Coronary artery (tissue), 2 donors: ENCODE results near the gene DLG2.

Source experiments
- DNase-seq: peaks from one replicate; pipeline ENCODE4 v3.0.0-alpha.2; 2017; ENCODE audit warnings: low spot score
- H3K27ac ChIP-seq, 2 donors: fragments of 200-600 bp; sonication (generic); one replicate each; pipeline ENCODE4 v1.5.1; 2016 to 2019
- H3K4me3 ChIP-seq: fragments of 200-600 bp; sonication (generic); 2 replicates; pipeline ENCODE4 v1.5.1; 2016; ENCODE audit warnings: mild to moderate bottlenecking, moderate library complexity
- TF ChIP-seq, protein P1 (sequence below): fragments of 200-600 bp; sonication (generic); IDR thresholded peaks from one replicate; pipeline ENCODE4 v1.5.1; 2019; ENCODE audit warnings: antibody characterized with exemption

Gene DLG2

DNA sequence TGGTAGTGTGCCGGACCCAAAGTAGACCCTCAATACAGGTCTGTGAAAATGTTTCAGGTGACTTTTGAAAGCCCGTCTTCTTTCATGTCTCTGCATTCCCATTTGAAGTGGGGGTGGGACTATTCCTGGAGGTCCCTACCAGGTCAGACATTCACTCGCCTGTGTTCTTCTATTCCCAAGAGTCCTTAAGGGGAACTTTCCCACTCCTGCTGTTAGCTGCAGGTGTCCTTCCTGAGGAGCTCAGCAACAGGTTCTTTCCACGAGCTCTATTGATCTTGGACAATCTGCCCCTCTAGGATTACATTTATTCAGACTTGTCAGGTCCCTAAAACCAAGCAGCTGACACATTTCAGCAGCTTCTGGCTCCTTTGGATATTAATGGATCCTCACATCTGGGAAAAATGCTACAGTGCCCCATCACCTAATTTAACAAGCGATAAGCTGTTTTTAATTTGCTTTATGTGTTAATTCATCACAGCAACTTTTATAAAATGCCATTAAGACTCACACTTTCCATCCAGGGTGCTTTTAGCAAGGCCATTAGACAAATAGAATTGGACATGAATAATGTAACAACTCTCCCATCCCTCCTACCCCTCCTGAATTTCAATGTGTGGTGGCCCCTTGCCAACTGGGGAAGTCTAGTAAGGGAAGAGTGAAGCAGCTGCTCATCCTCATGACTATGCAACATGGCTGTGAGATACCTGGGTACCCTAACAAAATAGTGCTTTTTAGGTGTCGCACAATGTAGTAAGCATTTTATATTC lies 2081.5 kb downstream of the DLG2 start:
- no peak for DNase-seq
- TF ChIP-seq, protein P1, sequence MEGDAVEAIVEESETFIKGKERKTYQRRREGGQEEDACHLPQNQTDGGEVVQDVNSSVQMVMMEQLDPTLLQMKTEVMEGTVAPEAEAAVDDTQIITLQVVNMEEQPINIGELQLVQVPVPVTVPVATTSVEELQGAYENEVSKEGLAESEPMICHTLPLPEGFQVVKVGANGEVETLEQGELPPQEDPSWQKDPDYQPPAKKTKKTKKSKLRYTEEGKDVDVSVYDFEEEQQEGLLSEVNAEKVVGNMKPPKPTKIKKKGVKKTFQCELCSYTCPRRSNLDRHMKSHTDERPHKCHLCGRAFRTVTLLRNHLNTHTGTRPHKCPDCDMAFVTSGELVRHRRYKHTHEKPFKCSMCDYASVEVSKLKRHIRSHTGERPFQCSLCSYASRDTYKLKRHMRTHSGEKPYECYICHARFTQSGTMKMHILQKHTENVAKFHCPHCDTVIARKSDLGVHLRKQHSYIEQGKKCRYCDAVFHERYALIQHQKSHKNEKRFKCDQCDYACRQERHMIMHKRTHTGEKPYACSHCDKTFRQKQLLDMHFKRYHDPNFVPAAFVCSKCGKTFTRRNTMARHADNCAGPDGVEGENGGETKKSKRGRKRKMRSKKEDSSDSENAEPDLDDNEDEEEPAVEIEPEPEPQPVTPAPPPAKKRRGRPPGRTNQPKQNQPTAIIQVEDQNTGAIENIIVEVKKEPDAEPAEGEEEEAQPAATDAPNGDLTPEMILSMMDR = no peak
- Histone ChIP-seq H3K4me3 (no peak overlapping the region), H3K27ac (no peak overlapping the region)

DNA sequence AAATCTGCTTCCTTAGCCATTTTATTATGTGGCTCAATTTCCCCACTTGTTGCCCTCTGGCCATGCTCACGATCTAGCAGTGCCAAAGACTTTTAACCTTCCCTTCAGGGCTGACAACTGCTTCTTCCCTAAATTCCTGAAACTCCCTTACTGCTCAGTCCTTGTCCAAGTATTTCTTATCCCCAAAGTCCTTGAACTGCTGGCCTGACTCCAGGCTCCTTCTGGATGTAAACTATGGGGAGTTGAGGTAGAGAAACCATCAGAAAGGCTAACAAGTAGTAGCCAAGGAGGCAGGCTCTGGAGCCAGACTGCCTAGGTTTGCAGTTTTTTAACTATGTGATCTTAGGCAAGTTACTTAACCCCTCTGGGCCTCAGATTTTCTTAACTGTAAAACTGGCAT lies 2082.3 kb downstream of the DLG2 start:
- DNase-seq = no peak
- TF ChIP-seq, protein P1 = no peak
- H3K4me3 ChIP-seq = no peak overlapping the region
- H3K27ac ChIP-seq = no peak overlapping the region

DNA sequence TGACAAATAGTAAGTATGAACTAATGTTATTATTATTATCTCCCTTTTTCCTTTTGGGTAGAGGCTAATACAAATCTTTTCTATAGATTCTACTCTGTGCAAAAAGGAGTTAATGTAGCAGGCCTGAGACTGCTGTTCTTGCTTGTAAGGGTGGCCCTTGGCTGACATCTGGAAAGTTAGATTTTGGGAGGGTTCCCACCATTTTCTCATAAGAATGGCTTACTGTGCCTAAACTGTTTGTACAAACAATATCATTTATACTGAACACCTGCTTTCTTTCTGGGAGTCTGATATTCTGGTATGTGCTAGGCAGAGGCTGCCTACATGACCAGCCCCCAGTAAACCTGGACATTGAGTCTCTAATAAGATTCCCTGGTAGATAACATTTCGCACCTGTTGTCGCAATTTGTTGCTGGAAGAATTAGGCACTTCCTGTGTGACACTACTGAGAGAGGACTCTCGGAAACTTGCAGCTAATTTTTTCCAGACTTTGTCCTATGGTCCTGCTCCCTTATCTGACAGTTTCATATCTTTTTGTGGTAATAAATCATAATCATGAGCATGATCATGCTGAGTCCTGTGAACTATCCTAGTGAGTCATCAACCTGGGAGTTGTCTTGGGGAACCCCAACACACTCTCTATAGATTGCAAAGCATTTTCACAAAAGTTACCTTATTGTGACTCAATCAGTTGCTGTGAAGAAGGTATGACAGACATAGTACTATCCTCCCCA lies 2083.3 kb downstream of the DLG2 start:
- no peak overlapping the region for H3K27ac ChIP-seq
- H3K4me3 ChIP-seq = no peak overlapping the region
- TF ChIP-seq, protein P1 = no peak
- DNase-seq = no peak

DNA sequence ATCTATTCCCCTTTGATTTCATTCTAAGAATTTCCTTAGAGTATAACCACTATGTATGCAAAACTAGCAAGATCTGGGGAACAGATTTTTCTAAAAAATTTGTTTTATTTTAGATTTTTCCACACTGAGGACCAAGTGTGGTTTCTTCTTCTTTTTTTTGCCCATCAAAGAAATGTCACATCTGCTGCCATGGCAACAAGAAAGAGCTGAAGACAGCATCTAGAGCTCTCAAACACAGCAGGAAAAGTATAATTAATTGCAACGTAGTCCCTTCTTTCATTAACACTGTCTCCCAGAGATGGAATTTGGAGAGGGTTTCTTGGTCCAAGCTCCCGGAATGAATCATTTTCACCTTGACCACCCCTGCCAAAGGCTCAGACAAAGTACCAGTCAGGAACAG lies 2084.3 kb downstream of the DLG2 start:
- DNase-seq = no peak
- TF ChIP-seq, protein P1 = no peak
- Histone ChIP-seq H3K27ac (no peak overlapping the region), H3K4me3 (no peak overlapping the region)

DNA sequence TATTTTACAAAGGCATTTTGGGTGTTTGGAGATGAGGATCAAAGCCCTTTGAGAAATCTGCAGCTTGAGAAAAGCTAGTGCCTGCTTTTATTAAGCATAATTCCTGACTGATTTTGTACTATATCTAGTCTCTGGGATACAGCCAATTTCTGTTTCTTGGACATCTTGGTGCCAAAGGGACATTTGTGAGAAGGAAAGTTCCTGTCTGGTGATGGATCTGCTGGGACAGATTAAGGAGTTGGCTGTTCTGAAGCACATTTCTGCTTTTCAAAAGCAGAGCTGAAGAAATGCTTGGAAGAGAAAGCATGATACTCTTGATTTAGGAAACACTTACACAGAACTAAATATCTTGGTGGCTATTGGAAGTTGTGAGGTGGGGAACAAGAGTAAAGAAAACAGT lies 2086.4 kb downstream of the DLG2 start:
- no peak overlapping the region for H3K4me3 ChIP-seq
- no peak overlapping the region for H3K27ac ChIP-seq
- DNase-seq = no peak
- TF ChIP-seq, protein P1 = no peak

DNA sequence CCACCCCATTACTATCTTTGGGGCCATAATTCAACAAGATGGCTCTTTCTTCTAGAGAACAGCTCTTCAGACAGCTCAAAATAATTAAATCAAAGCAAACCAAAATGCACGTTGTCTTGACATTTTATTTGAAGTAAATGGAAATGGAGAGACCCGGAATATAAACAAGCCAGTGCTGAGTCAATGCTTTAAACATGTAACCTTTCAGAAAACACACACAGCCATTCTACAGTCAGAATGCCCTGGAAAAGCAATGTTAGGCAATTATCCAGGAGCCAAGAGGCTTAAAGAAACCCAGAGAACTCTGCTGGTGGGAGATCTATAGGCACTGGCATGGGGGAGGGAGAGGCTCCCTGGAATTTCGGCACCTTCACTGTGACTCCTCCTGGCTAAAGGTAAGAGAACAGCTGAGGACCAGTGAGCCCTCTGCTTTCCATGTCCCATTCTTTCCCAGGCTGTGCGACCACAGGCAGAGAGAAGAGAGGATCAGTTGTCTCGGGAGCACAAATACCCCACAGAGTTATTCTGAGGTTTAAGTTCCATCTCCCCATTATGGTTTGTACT lies 2086.9 kb downstream of the DLG2 start:
- no peak for DNase-seq
- TF ChIP-seq, protein P1 = no peak
- no peak overlapping the region for H3K27ac ChIP-seq
- no peak overlapping the region for H3K4me3 ChIP-seq
